Subcutaneous adipose tissue (tissue), 4 donors: ENCODE measurements around the gene NOTCH1. TPM values are rescaled to one million over a fixed set of nuclear protein-coding genes. Genes with fewer than 3 reads are reported as not detected.

Source experiments
- CTCF ChIP-seq: fragments of 450-650 bp; IDR thresholded peaks from one replicate; pipeline ENCODE4 v1.5.1; 2016; ENCODE audit warnings: low read depth, mild to moderate bottlenecking, control low read depth, antibody characterized with exemption, moderate library complexity
- small RNA-seq: library from RNA; depleted of rRNA; stranded (forward); fragments of <200 nt; gene quantifications from one replicate; pipeline ENCODE3, GENCODE V24; 2016
- total RNA-seq, 4 donors: library from RNA; depleted of rRNA; stranded (reverse); fragments of >200 nt; gene quantifications; one replicate each; pipeline ENCODE4 v1.1.0, GENCODE V29; 2016

The NOTCH1 gene
- total RNA-seq, 4 donors from 2014 or later = 18.0 to 94.4 (median 21.3) TPM

DNA sequence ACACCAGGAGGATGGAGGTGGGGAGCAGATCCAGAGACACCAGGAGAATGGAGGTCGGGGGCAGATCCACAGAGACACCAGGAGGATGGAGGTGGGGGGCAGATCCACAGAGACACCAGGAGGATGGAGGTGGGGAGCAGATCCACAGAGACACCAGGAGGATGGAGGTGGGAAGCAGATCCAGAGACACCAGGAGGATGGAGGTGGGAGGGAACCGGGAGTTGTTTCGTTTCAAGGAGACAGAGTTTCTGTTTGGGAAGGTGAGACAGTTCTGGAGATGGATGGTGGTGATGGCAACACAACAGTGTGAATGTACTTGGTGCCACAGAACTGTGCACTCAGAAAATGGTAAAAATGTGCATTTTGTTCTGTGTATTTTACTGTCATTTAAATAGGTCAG, 97.2 kb downstream of the NOTCH1 start:
- TF ChIP-seq CTCF = no peak

- no peak for TF ChIP-seq CTCF
These were observed 98.6 kb downstream of the NOTCH1 start for GRCh38 chr9:136447173-136447778.

DNA sequence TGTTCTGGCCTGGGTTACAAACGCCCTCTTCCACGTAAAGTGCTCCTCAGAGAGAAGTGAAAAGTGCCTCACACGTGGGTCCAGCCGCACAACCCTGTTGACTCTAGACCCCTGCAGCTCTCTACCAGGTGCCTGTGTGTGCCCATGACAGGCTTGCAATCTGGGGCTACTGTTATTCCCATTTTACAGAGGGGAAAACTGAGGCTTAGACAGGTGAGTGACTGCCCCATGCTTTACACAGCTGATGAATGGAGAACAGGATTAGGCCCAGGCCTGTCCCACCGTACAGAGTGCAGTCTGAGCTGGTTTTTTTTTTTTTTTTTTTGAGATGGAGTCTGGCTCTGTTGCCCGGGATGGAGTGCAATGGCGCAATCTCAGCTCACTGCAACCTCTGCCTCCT, 100.0 kb downstream of the NOTCH1 start:
- TF ChIP-seq CTCF = no peak

Small RNA genes within 50 kb of the gene (small RNA-seq; reads per million reads assigned to genes)
- gene MIR4673 = not detected
- gene MIR4674 = not detected

Other genes with a start within 250 kb of the NOTCH1 start
- gene CCDC187, start 242.0 kb downstream of the NOTCH1 start, total RNA-seq = not detected
- gene GPSM1, start 218.5 kb downstream of the NOTCH1 start, total RNA-seq = 1 to 10 TPM; 2.1 to 5.8 (median 4.1) TPM
- 10 to 100 TPM; 10.7 to 36.1 (median 20.1) TPM for gene DNLZ, start 182.3 kb downstream of the NOTCH1 start, total RNA-seq
- gene CARD9, start 172.4 kb downstream of the NOTCH1 start, total RNA-seq = 1 to 10 TPM in 3 of 4 donors, under 1 TPM in 1; 0.75 to 6.5 (median 3.3) TPM
- gene SNAPC4, start 145.9 kb downstream of the NOTCH1 start, total RNA-seq = 10 to 100 TPM in 1 of 4 donors, 1 to 10 TPM in 3; 2.4 to 10.4 (median 3.7) TPM
- gene ENTR1, start 135.4 kb downstream of the NOTCH1 start, total RNA-seq = 10 to 100 TPM; 23.3 to 42.0 (median 33.2) TPM
- 10 to 100 TPM; 14.8 to 33.3 (median 29.8) TPM for gene PMPCA, start 135.4 kb downstream of the NOTCH1 start, total RNA-seq
- 10 to 100 TPM in 1 of 4 donors, 1 to 10 TPM in 3; 4.4 to 12.8 (median 5.0) TPM for gene INPP5E, start 106.2 kb downstream of the NOTCH1 start, total RNA-seq
- 10 to 100 TPM; 39.0 to 65.4 (median 52.9) TPM for gene SEC16A, start 63.0 kb downstream of the NOTCH1 start, total RNA-seq
- 100 to 1,000 TPM in 2 of 4 donors, 10 to 100 TPM in 2; 47.6 to 161 (median 102) TPM for gene EGFL7, start 116.9 kb upstream of the NOTCH1 start, total RNA-seq
- 1,000 to 10,000 TPM in 1 of 4 donors, 100 to 1,000 TPM in 3; 300 to 1,989 (median 392) TPM for gene AGPAT2, start 141.4 kb upstream of the NOTCH1 start, total RNA-seq
- gene DIPK1B, start 166.5 kb upstream of the NOTCH1 start, total RNA-seq = 1 to 10 TPM; 1.9 to 7.9 (median 5.6) TPM
- gene LCN10, start 196.9 kb upstream of the NOTCH1 start, total RNA-seq = 1 to 10 TPM in 3 of 4 donors, under 1 TPM in 1; 0.68 to 8.6 (median 3.8) TPM
- gene LCN6, start 202.5 kb upstream of the NOTCH1 start, total RNA-seq = 10 to 100 TPM in 2 of 4 donors, 1 to 10 TPM in 2; 2.4 to 18.3 (median 7.9) TPM
- not detected for gene LCN8, start 212.2 kb upstream of the NOTCH1 start, total RNA-seq
- gene LCN15, start 218.5 kb upstream of the NOTCH1 start, total RNA-seq = not detected
- 10 to 100 TPM; 22.2 to 68.8 (median 54.4) TPM for gene TMEM141, start 245.3 kb upstream of the NOTCH1 start, total RNA-seq